ENCODE data around the gene SUGT1.

GRCh38 chr13:52743988-52744387 is 91.4 kb downstream of the SUGT1 start:
- TF ChIP-seq, protein P1, sequence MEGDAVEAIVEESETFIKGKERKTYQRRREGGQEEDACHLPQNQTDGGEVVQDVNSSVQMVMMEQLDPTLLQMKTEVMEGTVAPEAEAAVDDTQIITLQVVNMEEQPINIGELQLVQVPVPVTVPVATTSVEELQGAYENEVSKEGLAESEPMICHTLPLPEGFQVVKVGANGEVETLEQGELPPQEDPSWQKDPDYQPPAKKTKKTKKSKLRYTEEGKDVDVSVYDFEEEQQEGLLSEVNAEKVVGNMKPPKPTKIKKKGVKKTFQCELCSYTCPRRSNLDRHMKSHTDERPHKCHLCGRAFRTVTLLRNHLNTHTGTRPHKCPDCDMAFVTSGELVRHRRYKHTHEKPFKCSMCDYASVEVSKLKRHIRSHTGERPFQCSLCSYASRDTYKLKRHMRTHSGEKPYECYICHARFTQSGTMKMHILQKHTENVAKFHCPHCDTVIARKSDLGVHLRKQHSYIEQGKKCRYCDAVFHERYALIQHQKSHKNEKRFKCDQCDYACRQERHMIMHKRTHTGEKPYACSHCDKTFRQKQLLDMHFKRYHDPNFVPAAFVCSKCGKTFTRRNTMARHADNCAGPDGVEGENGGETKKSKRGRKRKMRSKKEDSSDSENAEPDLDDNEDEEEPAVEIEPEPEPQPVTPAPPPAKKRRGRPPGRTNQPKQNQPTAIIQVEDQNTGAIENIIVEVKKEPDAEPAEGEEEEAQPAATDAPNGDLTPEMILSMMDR (IDR thresholded peaks at IDR 0.05), result no peak
- TF ChIP-seq POLR2A (IDR thresholded peaks at IDR 0.05), result no peak

Measured in heart left ventricle (tissue), 13 donors.